LHCN-M2 (cell line): ENCODE results near the gene TIMD4. TPM values are rescaled to one million over a fixed set of nuclear protein-coding genes. Genes with fewer than 3 reads are reported as not detected.

Experiments used
- DNase-seq: peaks from one replicate; pipeline ENCODE4 v3.0.0-alpha.2; 2012; ENCODE audit warnings: low read depth
- total RNA-seq: library from RNA; depleted of rRNA; stranded (reverse); fragments of >200 nt; gene quantifications from 2 replicates; pipeline ENCODE4 v1.2.3, GENCODE V29; 2014

TIMD4 gene
- total RNA-seq, 1 experiment from 2014 or later = not detected

GRCh38 chr5:156922207-156922792 lies 40.7 kb downstream of the TIMD4 start:
- no peak for DNase-seq

DNA sequence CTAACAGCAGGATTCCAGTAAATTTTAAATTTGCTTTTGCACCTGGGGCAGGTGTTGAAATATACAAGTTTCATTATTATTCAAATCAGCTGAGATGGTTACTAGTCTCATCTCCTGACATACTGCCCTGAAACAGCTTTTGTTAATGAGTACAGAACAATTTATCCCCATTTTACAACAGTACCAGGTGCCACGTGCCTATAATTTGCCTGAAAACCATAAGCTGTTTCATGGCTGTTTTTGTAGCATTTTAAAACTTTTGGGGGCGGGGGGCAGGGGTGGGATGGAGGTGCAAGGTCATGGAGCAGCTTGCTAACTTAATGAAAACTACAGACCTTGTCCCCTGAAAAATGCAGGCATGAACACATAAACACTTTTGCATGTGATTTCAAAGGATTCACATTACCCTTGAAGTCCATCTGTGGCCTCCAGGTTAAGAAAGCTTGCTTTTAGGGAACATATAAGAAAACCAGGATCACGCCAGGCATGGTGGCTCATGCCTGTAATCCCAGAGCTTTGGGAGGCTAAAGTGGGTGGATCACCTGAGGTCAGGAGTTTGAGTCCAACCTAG lies 42.1 kb downstream of the TIMD4 start:
- DNase-seq = no peak

DNA sequence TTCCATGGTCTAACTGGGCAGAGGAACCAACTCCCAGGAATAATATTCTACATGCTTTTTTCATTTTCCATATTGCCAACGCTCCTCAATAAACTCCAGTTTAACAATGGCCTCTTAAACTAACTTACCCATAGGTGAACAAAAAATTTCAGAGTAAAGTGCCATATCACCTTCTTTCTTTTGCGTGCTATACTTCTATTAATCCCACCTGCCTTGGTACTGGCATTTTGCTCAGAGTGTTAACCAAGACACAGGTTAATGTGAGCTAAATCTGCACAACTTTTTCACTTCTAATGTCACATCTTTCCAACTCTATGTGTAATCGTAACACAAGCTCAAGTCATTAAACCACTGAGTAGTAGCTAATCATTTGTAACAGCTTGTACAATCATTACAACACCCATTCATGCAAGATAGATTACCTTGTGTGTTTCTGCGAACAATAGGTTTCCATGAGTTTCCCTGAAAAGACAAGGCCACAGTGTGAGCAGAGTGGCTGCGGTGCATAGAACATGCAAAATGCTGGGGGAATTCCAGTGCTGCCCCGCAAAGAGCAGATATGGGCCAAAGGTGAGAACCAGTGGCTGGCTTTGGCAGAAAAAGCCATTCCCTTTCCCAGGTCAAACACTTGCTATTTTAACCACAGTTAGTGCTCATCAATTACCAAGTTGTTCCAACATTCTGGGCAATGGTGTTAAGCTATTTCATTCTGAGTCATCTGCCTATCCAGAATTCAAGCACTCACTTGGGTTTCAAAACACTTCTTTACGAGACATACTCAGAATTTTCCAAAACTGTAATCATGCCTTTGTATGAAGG lies 42.8 kb downstream of the TIMD4 start:
- DNase-seq = no peak

- no peak for DNase-seq
These were observed 44.6 kb downstream of the TIMD4 start for GRCh38 chr5:156918311-156918845.

GRCh38 chr5:156914371-156914737 lies 48.7 kb downstream of the TIMD4 start:
- DNase-seq = no peak

- no peak for DNase-seq
These were observed 49.2 kb downstream of the TIMD4 start for GRCh38 chr5:156913719-156914370.

DNA sequence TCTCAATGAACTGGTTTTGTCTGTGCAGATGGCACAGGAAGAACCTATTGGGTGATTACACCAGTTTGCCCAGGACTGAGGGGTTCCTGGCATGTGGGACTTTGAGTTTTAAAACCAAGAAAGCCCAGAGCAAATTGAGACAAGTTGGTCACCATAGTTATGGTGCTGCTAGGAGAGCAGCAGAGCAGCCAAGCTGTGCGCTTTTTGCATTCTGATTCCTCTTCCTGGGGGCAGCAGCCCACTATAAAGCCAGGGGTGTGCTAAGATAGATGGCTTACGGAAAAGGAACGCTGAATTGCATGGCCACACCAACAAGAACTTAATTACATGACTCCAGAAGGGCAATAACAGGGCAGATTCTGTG lies 49.7 kb downstream of the TIMD4 start:
- no peak for DNase-seq

DNA sequence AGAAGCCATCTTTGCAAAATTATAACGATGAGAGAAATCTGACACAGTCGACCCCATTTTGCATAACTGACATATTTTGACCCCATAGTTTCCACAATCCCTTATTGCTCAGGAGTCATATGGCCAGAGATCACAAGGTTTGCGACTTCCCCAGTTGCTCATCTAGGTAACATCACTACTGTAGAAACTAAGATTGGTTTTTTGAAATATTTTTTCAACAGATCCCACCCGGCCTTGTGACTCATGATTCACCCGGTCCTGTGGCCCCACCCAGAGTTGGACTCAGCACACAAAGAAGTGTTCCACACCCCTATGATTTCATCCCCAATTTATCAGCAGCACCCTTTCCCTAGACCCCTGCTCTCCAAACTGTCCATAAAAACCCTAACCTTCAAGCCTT lies 50.2 kb downstream of the TIMD4 start:
- DNase-seq = no peak

DNA sequence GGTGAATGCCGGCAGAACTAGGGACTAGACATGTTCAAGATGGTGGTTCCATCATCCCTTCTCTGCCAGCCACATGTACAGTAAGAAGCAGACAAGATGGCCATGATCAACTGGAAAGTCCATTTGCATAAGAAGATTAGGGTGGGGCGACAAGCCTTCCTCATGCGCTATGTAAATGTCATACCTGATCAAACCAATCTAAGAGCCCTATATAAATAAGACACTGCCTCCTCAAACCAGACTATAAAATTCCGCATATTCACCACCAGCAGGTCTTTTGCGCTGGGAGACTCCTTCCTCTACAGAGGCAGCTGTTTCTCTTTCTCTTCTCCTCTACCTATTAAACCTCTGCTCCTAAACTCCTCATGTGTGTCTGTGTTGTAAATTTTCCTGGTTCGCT lies 53.8 kb downstream of the TIMD4 start:
- no peak for DNase-seq

DNA sequence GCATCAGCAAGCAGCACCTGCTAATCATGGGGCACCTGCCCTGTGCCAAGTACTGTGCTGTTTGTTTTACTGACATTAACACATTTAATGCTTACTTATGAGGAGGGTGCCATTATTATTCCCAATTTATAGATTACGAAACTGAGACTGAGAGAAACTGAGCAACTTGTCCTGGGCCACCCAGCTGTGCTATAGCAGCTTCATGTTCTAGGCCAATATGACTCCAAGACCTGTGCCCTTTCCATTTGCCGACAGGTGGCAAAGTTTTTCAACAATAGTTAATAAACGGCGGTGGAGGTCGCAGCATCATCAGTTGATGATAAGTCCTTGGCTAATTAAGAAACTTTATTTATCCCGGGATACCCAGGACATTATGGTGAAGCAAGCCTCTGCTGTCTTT lies 55.4 kb downstream of the TIMD4 start:
- DNase-seq = no peak

DNA sequence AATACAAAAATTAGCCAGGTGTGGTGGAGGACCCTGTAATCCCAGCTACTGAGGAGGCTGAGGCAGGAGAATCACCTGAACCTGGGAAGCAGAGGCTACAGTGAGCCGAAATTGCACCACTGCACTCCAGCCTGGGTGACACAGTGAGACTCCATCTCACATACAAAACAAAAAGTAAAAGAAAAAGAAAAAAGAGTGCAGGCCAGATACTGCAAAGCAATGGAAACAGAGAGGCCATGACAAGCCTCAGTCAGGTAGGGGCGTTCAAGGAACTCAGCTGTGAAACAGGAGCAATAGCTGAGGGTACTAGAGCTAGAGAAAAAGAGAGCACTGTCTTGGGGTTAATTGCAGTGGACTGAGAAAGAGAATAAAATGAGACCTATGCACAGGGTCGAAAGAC lies 56.2 kb downstream of the TIMD4 start:
- DNase-seq = no peak

- DNase-seq = no peak
These were observed 66.5 kb downstream of the TIMD4 start for GRCh38 chr5:156896546-156896945.

- no peak for DNase-seq
These were observed 69.5 kb downstream of the TIMD4 start for GRCh38 chr5:156893517-156893916.

DNA sequence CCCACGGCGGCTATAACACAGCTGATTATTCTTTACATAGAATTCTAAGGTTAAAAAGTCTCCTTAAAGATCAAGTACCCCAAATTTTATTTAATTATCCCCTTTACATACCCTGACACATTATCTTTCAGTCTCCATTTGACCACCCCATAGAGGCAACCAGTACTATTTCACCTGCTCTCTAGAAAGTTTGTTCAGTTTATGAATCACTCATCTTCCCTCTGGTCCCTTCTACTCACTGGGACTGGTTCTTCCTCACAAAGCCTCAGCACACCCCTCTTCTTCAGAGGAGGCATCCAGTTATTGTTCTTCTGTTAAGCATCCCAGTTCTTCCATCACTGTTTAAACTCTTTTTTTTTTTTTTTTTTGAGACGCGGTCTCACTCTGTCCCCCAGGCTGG lies 70.2 kb downstream of the TIMD4 start:
- DNase-seq = no peak

- no peak for DNase-seq
These were observed 70.8 kb downstream of the TIMD4 start for GRCh38 chr5:156892223-156892622.

- no peak for DNase-seq
These were observed 74.5 kb downstream of the TIMD4 start for GRCh38 chr5:156888520-156888919.

GRCh38 chr5:156883316-156883875 lies 79.6 kb downstream of the TIMD4 start:
- DNase-seq = no peak

DNA sequence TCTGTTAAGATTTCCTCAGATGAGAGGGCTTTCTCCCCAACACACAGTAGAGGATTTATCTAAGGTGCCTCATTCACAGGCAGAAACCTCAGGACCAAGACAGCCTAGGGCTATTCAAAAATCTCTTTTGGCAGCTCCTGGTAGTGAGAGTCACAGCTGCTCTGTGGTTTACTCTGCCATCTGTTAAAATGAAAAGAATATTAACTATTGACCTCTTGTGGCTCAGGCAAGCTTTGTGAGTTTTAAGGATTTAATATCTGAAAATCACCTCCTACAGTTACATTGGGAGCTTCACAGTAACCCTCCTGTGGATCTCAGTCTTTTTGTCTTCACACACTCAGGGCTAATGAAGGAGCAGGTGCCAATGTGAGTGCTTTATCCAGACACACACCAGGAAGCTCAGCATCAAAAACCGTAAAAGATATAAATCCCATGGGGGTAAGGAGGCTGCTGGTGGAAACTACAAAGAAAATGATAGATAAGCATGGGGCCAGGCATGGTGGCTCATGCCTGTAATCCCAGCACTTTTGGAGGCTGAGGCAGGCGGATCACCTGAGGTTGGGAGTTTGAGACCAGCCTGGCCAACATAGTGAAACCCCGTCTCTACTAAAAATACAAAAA lies 83.3 kb downstream of the TIMD4 start:
- DNase-seq = no peak

DNA sequence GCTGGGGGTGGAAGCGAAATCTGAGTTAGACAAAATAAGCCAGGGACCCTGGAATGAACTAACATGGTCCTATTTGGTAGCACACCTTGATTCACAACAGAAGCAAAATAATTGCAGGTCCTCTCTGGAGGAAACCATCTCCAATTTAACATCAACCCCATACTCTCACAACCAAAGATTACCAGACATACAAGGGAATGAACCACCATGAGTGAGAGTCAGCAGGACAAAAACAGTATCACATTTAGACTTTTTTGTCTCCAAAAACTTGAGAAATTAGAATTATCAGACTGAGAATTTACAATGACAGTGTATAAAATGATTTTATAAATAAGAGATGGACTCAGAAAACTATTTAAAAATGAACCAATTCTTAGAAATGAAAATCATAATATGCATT lies 91.8 kb downstream of the TIMD4 start:
- DNase-seq = no peak

- no peak for DNase-seq
These were observed 92.6 kb downstream of the TIMD4 start for GRCh38 chr5:156870498-156870839.
